HCT116 (cell line): ENCODE measurements around the gene PCGF2. TPM values are rescaled to one million over a fixed set of nuclear protein-coding genes. Genes with fewer than 3 reads are reported as not detected.
A peak's percentile ranks its signal among the peaks of the same experiment; 100 is the strongest.

Experiments used
- ATAC-seq: fragments of 200-7000 bp; cut with Tn5 transposase; 2 replicates; pipeline ENCODE4 v1.9.1; 2020; ENCODE audit warnings: mild to moderate bottlenecking, moderate library complexity
- BruUV-seq: library from RNA; stranded (reverse); fragments of 400-500 nt; replicated peaks from 2 replicates; lab custom pipeline; 2021; lab: Mats Ljungman, UMichigan
- CTCF ChIA-PET: fragments of 300-600 bp; sonication (Branson Sonifier 250); formaldehyde crosslinking; loops from one replicate; lab custom pipeline; 2021; ENCODE audit warnings: antibody characterized with exemption; lab: Charles Lee
- POLR2A ChIA-PET: fragments of 300-600, 350-600 bp; sonication (Branson Sonifier 250); formaldehyde crosslinking; loops from one replicate; lab custom pipeline; 2021; ENCODE audit warnings: antibody characterized with exemption; lab: Charles Lee
- RAD21 ChIA-PET, 2 experiments: fragments of 300-600 bp; sonication (Branson Sonifier 250); formaldehyde crosslinking; loops; one replicate each; lab custom pipeline; 2023; ENCODE audit warnings: low total read pairs in 2 of 2; ENCODE audit not compliant: uncharacterized antibody in 2 of 2, unreplicated experiment in 2 of 2, low non-redundant PET in 1 of 2; lab: Charles Lee
- DNase-seq: peaks from one replicate; pipeline ENCODE4 v3.0.0-alpha.2; 2010; ENCODE audit warnings: low read depth, low spot score
- H2AFZ ChIP-seq: fragments of 200-600 bp; shearing (Covaris generic), sonication (generic); 2 replicates; pipeline ENCODE4 v1.6.1; 2017; ENCODE audit warnings: low read depth, mixed run types, mixed read lengths, antibody characterized with exemption, low read length; ENCODE audit not compliant: poor library complexity, severe bottlenecking
- H3K27ac ChIP-seq: 2 replicates; pipeline ENCODE4 v1.5.1; 2012; ENCODE audit warnings: low read depth, low read length
- H3K27me3 ChIP-seq: fragments of 200-600 bp; sonication (generic); 2 replicates; pipeline ENCODE4 v1.6.1; 2016; ENCODE audit warnings: mixed run types, low read length, mixed read lengths; ENCODE audit not compliant: insufficient read depth
- H3K36me3 ChIP-seq, 2 experiments: fragments of 200-500 bp in 1 of 2; fragments of 200-600 bp in 1 of 2; sonication (Bioruptor generic) in 1 of 2; sonication (generic) in 1 of 2; 2 replicates each; pipeline versions ENCODE4 v1.5.1 to v1.6.1; 2014 to 2016; ENCODE audit warnings: low read length in 2 of 2, inconsistent platforms in 1 of 2, mixed read lengths in 1 of 2, mixed run types in 1 of 2; ENCODE audit not compliant: insufficient read depth in 2 of 2, control insufficient read depth in 1 of 2
- H3K4me1 ChIP-seq, 2 experiments: fragments of 200-600 bp in 1 of 2; sonication (generic) in 1 of 2; 2 replicates each; pipeline versions ENCODE4 v1.5.1 to v1.6.1; 2012 to 2017; ENCODE audit warnings: low read length in 2 of 2, inconsistent platforms in 1 of 2, mild to moderate bottlenecking in 1 of 2, mixed read lengths in 1 of 2, mixed run types in 1 of 2, moderate library complexity in 1 of 2; ENCODE audit not compliant: insufficient read depth in 2 of 2, control insufficient read depth in 1 of 2
- H3K4me2 ChIP-seq: fragments of 200-600 bp; sonication (generic); 2 replicates; pipeline ENCODE4 v1.6.1; 2017; ENCODE audit warnings: mixed run types, low read length, mixed read lengths
- H3K4me3 ChIP-seq, 2 experiments: fragments of 200-600 bp in 1 of 2; sonication (generic) in 1 of 2; replicated peaks in 1 of 2; 2 replicates each; pipeline ENCODE4 v1.5.1; 2011 to 2016; ENCODE audit warnings: low read length in 2 of 2, control low read depth in 1 of 2, low read depth in 1 of 2, mild to moderate bottlenecking in 1 of 2, mixed read lengths in 1 of 2, mixed run types in 1 of 2
- H3K79me2 ChIP-seq: fragments of 200-600 bp; sonication (generic); 2 replicates; pipeline ENCODE4 v1.6.1; 2017; ENCODE audit warnings: mild to moderate bottlenecking, mixed run types, low read length, moderate library complexity, mixed read lengths; ENCODE audit not compliant: insufficient read depth
- H3K9ac ChIP-seq: fragments of 200-600 bp; sonication (generic); 2 replicates; pipeline ENCODE4 v1.6.1; 2016; ENCODE audit warnings: low read length, mixed read lengths
- H3K9me2 ChIP-seq: fragments of 200-600 bp; sonication (generic), shearing (Covaris generic); 2 replicates; pipeline ENCODE4 v1.6.1; 2017; ENCODE audit warnings: mixed run types, mild to moderate bottlenecking, moderate library complexity; ENCODE audit not compliant: insufficient read depth
- H3K9me3 ChIP-seq, 2 experiments: fragments of 200-500 bp in 1 of 2; fragments of 200-600 bp in 1 of 2; sonication (Bioruptor generic) in 1 of 2; sonication (generic) in 1 of 2; 2 replicates each; pipeline ENCODE4 v1.6.1; 2014 to 2017; ENCODE audit warnings: low read length in 2 of 2, mixed read lengths in 2 of 2, inconsistent platforms in 1 of 2, low read depth in 1 of 2, mild to moderate bottlenecking in 1 of 2, mixed run types in 1 of 2, moderate library complexity in 1 of 2; ENCODE audit not compliant: control insufficient read depth in 1 of 2, insufficient read depth in 1 of 2
- H4K20me1 ChIP-seq: fragments of 200-600 bp; sonication (generic), shearing (Covaris generic); 2 replicates; pipeline ENCODE4 v1.6.1; 2017; ENCODE audit warnings: mixed run types, mild to moderate bottlenecking, moderate library complexity; ENCODE audit not compliant: insufficient read depth
- CEBPB ChIP-seq: IDR thresholded peaks from 2 replicates; pipeline ENCODE4 v1.6.1; 2012; ENCODE audit warnings: low read depth
- CTCF ChIP-seq, 3 experiments: fragments of 200-600 bp in 1 of 3; sonication (generic) in 1 of 3; IDR thresholded peaks in 2 of 3; conservative IDR thresholded peaks in 1 of 3; 2 replicates each; pipeline ENCODE4 v1.5.1; 2012 to 2017; ENCODE audit warnings: low read depth in 2 of 3, low read length in 2 of 3, antibody characterized with exemption in 1 of 3, borderline replicate concordance in 1 of 3, control low read depth in 1 of 3, mild to moderate bottlenecking in 1 of 3, mixed read lengths in 1 of 3, mixed run types in 1 of 3, moderate library complexity in 1 of 3; ENCODE audit not compliant: insufficient read depth in 1 of 3
- ELF1 ChIP-seq: IDR thresholded peaks from 2 replicates; pipeline ENCODE4 v1.6.1; 2012; ENCODE audit warnings: low read depth, borderline replicate concordance
- MAX ChIP-seq: IDR thresholded peaks from 2 replicates; pipeline ENCODE4 v1.6.1; 2012
- REST ChIP-seq: IDR thresholded peaks from 2 replicates; pipeline ENCODE4 v1.6.1; 2012; ENCODE audit warnings: low read depth
- YY1 ChIP-seq: IDR thresholded peaks from 2 replicates; pipeline ENCODE4 v1.6.1; 2011; ENCODE audit warnings: low read length, low read depth, moderate library complexity, mild to moderate bottlenecking; ENCODE audit not compliant: insufficient replicate concordance; ENCODE audit errors: extremely low read depth
- intact Hi-C: fragments of 100-400 bp; cut with micrococcal nuclease; formaldehyde crosslinking; loops from 2 replicates; pipeline ENCODE4 v1.10.0; 2022
- total RNA-seq: library from RNA; stranded (reverse); gene quantifications from one replicate; pipeline ENCODE4 v1.2.1, GENCODE V29; 2021; ENCODE audit not compliant: unreplicated experiment

PCGF2 gene
- total RNA-seq, 1 experiment from 2014 or later: 64.6 TPM

- intact Hi-C loops: no loop called here
- Histone ChIP-seq H3K4me2 (peak overlapping the region; percentile 86), H3K79me2 (peaks cover 26% of the 10 kb centered on the region), H3K9me3 (no peaks in the 10 kb centered on the region), H3K36me3 (no peaks in the 10 kb centered on the region), H3K9me2 (no peaks in the 10 kb centered on the region), H3K9ac (peak overlapping the region; percentile 92), H4K20me1 (no peaks in the 10 kb centered on the region), H2AFZ (no peak overlapping the region), H3K27me3 (no peaks in the 10 kb centered on the region), H3K27ac (peak overlapping the region; percentile 99), H3K4me1 (peaks cover 33 to 64% of the 10 kb centered on the region in 2 experiments), H3K4me3 (peak overlapping the region; percentile 68 to 77)
- no TSS peak for BruUV-seq
- ChIA-PET POLR2A (no interaction called here), RAD21 (no interaction called here), CTCF (interaction anchor here (1.1 kb wide), 1 partner anchor 24 kb away, joined by 5 read pairs; no protein-coding TSS in a partner anchor)
- ATAC-seq: peak; percentile 8
- no peak for TF ChIP-seq MAX
- no peak for TF ChIP-seq YY1
- no peak for TF ChIP-seq CTCF (IDR thresholded peaks at IDR 0.05 in 2 of 3, conservative IDR thresholded peaks at IDR 0.05 in 1 of 3; ENCODE audit: borderline replicate concordance in 1 of 3, insufficient read depth in 1 of 3, low read depth in 2 of 3, low read length in 2 of 3)
- TF ChIP-seq REST: no peak
- no peak for TF ChIP-seq ELF1
- TF ChIP-seq CEBPB: no peak
- no peak for DNase-seq
Observed at GRCh38 chr17:38701504-38702165, 46.5 kb downstream of the PCGF2 start.
